ENCODE results near the gene NFATC1.

Gene NFATC1

GRCh38 chr18:79569720-79570119, 174.0 kb downstream of the NFATC1 start:
- Histone ChIP-seq H3K4me3 (ENCODE audit: low read depth in 1 of 2, low read length in 2 of 2) (no peak overlapping the region), H3K27ac (ENCODE audit: low read length) (no peak overlapping the region), H3K36me3 (ENCODE audit: insufficient read depth, low read length) (no peaks in the 10 kb centered on the region), H3K4me1 (ENCODE audit: insufficient read depth, low read length) (peaks cover 2% of the 10 kb centered on the region), H3K9me3 (ENCODE audit: insufficient read depth, low read length, severe bottlenecking) (peaks cover 25% of the 10 kb centered on the region), H3K79me2 (ENCODE audit: insufficient read depth, low read length) (no peaks in the 10 kb centered on the region), H2AFZ (ENCODE audit: low read depth, low read length) (no peak overlapping the region), H4K20me1 (ENCODE audit: insufficient read depth, low read length) (no peaks in the 10 kb centered on the region), H3K9ac (ENCODE audit: low read depth, low read length) (no peak overlapping the region), H3K27me3 (ENCODE audit: insufficient read depth, low read length, poor library complexity) (no peaks in the 10 kb centered on the region), H3K4me2 (ENCODE audit: insufficient read depth, low read length) (no peak overlapping the region)
- no peak for ATAC-seq (ENCODE audit: insufficient read depth, low read depth)
- no peak for DNase-seq
- no peak for TF ChIP-seq EZH2 (IDR thresholded peaks at IDR 0.05; ENCODE audit: borderline replicate concordance, low read depth, low read length, severe bottlenecking)
- TF ChIP-seq CTCF (IDR thresholded peaks at IDR 0.05; ENCODE audit: borderline replicate concordance, extremely low read depth, low read length, poor library complexity, severe bottlenecking): no peak

- ATAC-seq (ENCODE audit: insufficient read depth, low read depth) (no peak), DNase-seq (no peak)
- TF ChIP-seq EZH2 (IDR thresholded peaks at IDR 0.05; ENCODE audit: borderline replicate concordance, low read depth, low read length, severe bottlenecking) (no peak), CTCF (IDR thresholded peaks at IDR 0.05; ENCODE audit: borderline replicate concordance, extremely low read depth, low read length, poor library complexity, severe bottlenecking) (no peak)
- H3K27ac ChIP-seq (ENCODE audit: low read length): no peak overlapping the region
- H3K9ac ChIP-seq (ENCODE audit: low read depth, low read length): no peak overlapping the region
- no peaks in the 10 kb centered on the region for H3K36me3 ChIP-seq (ENCODE audit: insufficient read depth, low read length)
- H3K4me2 ChIP-seq (ENCODE audit: insufficient read depth, low read length): no peak overlapping the region
- no peak overlapping the region for H3K4me3 ChIP-seq (ENCODE audit: low read depth in 1 of 2, low read length in 2 of 2)
- peaks cover 25% of the 10 kb centered on the region for H3K9me3 ChIP-seq (ENCODE audit: insufficient read depth, low read length, severe bottlenecking)
- H3K79me2 ChIP-seq (ENCODE audit: insufficient read depth, low read length): no peaks in the 10 kb centered on the region
- no peaks in the 10 kb centered on the region for H3K27me3 ChIP-seq (ENCODE audit: insufficient read depth, low read length, poor library complexity)
- no peaks in the 10 kb centered on the region for H4K20me1 ChIP-seq (ENCODE audit: insufficient read depth, low read length)
- H3K4me1 ChIP-seq (ENCODE audit: insufficient read depth, low read length): peaks cover 8% of the 10 kb centered on the region
- H2AFZ ChIP-seq (ENCODE audit: low read depth, low read length): no peak overlapping the region
These were observed 174.8 kb downstream of the NFATC1 start for GRCh38 chr18:79570266-79571201.

GRCh38 chr18:79571211-79572092, 175.7 kb downstream of the NFATC1 start:
- Histone ChIP-seq H4K20me1 (ENCODE audit: insufficient read depth, low read length) (no peaks in the 10 kb centered on the region), H3K27ac (ENCODE audit: low read length) (no peak overlapping the region), H3K36me3 (ENCODE audit: insufficient read depth, low read length) (no peaks in the 10 kb centered on the region), H3K9ac (ENCODE audit: low read depth, low read length) (no peak overlapping the region), H2AFZ (ENCODE audit: low read depth, low read length) (no peak overlapping the region), H3K27me3 (ENCODE audit: insufficient read depth, low read length, poor library complexity) (no peaks in the 10 kb centered on the region), H3K9me3 (ENCODE audit: insufficient read depth, low read length, severe bottlenecking) (peaks cover 25% of the 10 kb centered on the region), H3K4me1 (ENCODE audit: insufficient read depth, low read length) (peaks cover 8% of the 10 kb centered on the region), H3K4me3 (ENCODE audit: low read depth in 1 of 2, low read length in 2 of 2) (no peak overlapping the region), H3K4me2 (ENCODE audit: insufficient read depth, low read length) (no peak overlapping the region), H3K79me2 (ENCODE audit: insufficient read depth, low read length) (no peaks in the 10 kb centered on the region)
- DNase-seq (no peak), ATAC-seq (ENCODE audit: insufficient read depth, low read depth) (no peak)
- no peak for TF ChIP-seq EZH2 (IDR thresholded peaks at IDR 0.05; ENCODE audit: borderline replicate concordance, low read depth, low read length, severe bottlenecking)
- no peak for TF ChIP-seq CTCF (IDR thresholded peaks at IDR 0.05; ENCODE audit: borderline replicate concordance, extremely low read depth, low read length, poor library complexity, severe bottlenecking)

Data from DND-41 (cell line).